OCI-LY3 (cell line): ENCODE data around the gene LYPD6B.
"Not testable (repeated sequence)": the region's sequence is repeated elsewhere in the genome, so short reads cannot be mapped to it uniquely, and the experiment has no call there.

ENCODE experiments used
- H2AFZ ChIP-seq: fragments of 200-600, 300-600 bp; shearing (Covaris generic); 2 replicates; pipeline ENCODE4 v1.6.0; 2014; ENCODE audit warnings: antibody characterized with exemption, low read depth, low read length
- H3K27ac ChIP-seq: fragments of 200-600, 300-600 bp; sonication (generic); 2 replicates; pipeline ENCODE4 v1.5.1; 2014; ENCODE audit warnings: mild to moderate bottlenecking, low read length, moderate library complexity, mixed read lengths
- H3K27me3 ChIP-seq: fragments of 200-600, 300-600 bp; sonication (generic); 2 replicates; pipeline ENCODE4 v1.6.1; 2014; ENCODE audit warnings: low read depth, low read length, mixed read lengths
- H3K36me3 ChIP-seq: fragments of 200-600, 300-600 bp; sonication (generic); replicated peaks from 2 replicates; pipeline ENCODE3; 2014; ENCODE audit warnings: low read depth, low read length, mixed read lengths
- H3K4me1 ChIP-seq: fragments of 300-600, 200-600 bp; sonication (generic); 2 replicates; pipeline ENCODE4 v1.6.1; 2014; ENCODE audit warnings: low read length, mixed read lengths
- H3K4me2 ChIP-seq: fragments of 200-600, 300-600 bp; sonication (generic); 2 replicates; pipeline ENCODE4 v1.6.1; 2014; ENCODE audit warnings: low read length, mixed read lengths
- H3K4me3 ChIP-seq: fragments of 300-600, 200-600 bp; sonication (generic); 2 replicates; pipeline ENCODE4 v1.5.1; 2014; ENCODE audit warnings: antibody characterized with exemption, mild to moderate bottlenecking, low read length, moderate library complexity
- H3K79me2 ChIP-seq: fragments of 300-600, 200-600 bp; shearing (Covaris generic); 2 replicates; pipeline ENCODE4 v1.6.1; 2014; ENCODE audit warnings: mild to moderate bottlenecking, low read length, mixed read lengths
- H3K9ac ChIP-seq: fragments of 300-600, 200-600 bp; shearing (Covaris generic); 2 replicates; pipeline ENCODE4 v1.6.0; 2014; ENCODE audit warnings: mild to moderate bottlenecking, low read length, moderate library complexity
- H3K9me3 ChIP-seq: fragments of 200-600, 300-600 bp; shearing (Covaris generic); 2 replicates; pipeline ENCODE4 v1.6.1; 2014; ENCODE audit warnings: low read length, mixed read lengths; ENCODE audit not compliant: insufficient read depth
- H4K20me1 ChIP-seq: fragments of 200-600, 300-600 bp; sonication (generic); 2 replicates; pipeline ENCODE4 v1.6.1; 2016; ENCODE audit warnings: low read length, mixed read lengths; ENCODE audit not compliant: insufficient read depth
- EZH2phosphoT487 ChIP-seq: fragments of 200-600 bp; shearing (Covaris generic); IDR thresholded peaks from 2 replicates; pipeline ENCODE4 v1.6.1; 2018; ENCODE audit warnings: antibody characterized with exemption, mixed run types, low read depth
- TF ChIP-seq, protein P1 (sequence below): fragments of 200-600, 300-600 bp; sonication (generic); IDR thresholded peaks from 2 replicates; pipeline ENCODE4 v1.5.1; 2014; ENCODE audit warnings: antibody characterized with exemption, low read length, low read depth

Gene LYPD6B

DNA sequence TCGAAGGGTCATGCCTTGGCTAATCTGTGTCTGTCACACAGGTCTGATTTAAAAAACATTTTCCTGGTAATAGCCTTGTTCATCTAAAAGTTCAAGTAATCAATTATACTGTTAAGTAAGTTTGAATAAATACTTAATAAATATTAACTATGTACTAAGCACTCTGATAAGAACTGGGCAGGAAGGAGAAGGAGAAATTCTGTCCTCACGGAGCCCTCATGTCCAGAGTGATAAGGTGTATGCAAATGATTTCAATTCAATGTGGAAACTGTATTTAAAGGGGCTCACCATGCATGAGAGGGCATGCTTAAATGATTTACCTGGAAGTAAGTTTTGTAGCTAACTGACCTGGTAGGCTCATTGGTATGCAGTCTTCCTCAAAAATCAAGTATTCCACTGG lies 197.9 kb downstream of the LYPD6B start:
- H3K27ac ChIP-seq = no peak overlapping the region
- no peaks in the 10 kb centered on the region for H3K4me1 ChIP-seq
- no peak for TF ChIP-seq EZH2phosphoT487
- TF ChIP-seq, protein P1, sequence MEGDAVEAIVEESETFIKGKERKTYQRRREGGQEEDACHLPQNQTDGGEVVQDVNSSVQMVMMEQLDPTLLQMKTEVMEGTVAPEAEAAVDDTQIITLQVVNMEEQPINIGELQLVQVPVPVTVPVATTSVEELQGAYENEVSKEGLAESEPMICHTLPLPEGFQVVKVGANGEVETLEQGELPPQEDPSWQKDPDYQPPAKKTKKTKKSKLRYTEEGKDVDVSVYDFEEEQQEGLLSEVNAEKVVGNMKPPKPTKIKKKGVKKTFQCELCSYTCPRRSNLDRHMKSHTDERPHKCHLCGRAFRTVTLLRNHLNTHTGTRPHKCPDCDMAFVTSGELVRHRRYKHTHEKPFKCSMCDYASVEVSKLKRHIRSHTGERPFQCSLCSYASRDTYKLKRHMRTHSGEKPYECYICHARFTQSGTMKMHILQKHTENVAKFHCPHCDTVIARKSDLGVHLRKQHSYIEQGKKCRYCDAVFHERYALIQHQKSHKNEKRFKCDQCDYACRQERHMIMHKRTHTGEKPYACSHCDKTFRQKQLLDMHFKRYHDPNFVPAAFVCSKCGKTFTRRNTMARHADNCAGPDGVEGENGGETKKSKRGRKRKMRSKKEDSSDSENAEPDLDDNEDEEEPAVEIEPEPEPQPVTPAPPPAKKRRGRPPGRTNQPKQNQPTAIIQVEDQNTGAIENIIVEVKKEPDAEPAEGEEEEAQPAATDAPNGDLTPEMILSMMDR = no peak
- no peak overlapping the region for H3K4me2 ChIP-seq
- H3K79me2 ChIP-seq = no peaks in the 10 kb centered on the region
- no peak overlapping the region for H3K9ac ChIP-seq
- peaks cover 7% of the 10 kb centered on the region; the same call in 1 of the 2 replicates for H3K27me3 ChIP-seq
- no peak overlapping the region for H3K4me3 ChIP-seq
- H4K20me1 ChIP-seq = no peaks in the 10 kb centered on the region
- no peaks in the 10 kb centered on the region for H3K9me3 ChIP-seq
- H3K36me3 ChIP-seq = no peaks in the 10 kb centered on the region
- no peak overlapping the region for H2AFZ ChIP-seq

DNA sequence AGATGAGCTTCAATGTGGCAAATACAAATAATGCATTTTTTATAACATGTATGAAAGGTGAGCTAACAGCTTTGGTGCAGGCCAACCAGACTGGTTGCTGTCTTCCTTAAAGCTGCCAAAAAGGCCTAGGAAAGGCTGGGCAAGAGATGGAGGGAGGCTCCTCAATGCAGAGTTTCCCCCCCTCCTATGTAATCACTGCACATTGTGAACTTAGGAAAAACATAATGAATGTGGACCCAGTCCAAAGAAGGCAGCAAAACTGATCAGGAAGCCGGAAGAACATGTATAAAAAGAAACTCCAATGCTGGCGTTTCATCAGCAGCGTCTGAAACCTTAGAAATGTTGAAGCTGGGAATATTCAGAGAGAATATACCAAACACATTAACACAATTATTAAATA lies 207.7 kb downstream of the LYPD6B start:
- no peak overlapping the region for H2AFZ ChIP-seq
- no peaks in the 10 kb centered on the region for H3K36me3 ChIP-seq
- no peak overlapping the region for H3K4me2 ChIP-seq
- no peak overlapping the region for H3K9ac ChIP-seq
- no peak for TF ChIP-seq EZH2phosphoT487
- TF ChIP-seq, protein P1 = no peak
- H3K9me3 ChIP-seq = no peaks in the 10 kb centered on the region
- no peak overlapping the region for H3K27ac ChIP-seq
- no peaks in the 10 kb centered on the region for H3K79me2 ChIP-seq
- no peak overlapping the region for H3K4me3 ChIP-seq
- H4K20me1 ChIP-seq = no peaks in the 10 kb centered on the region
- H3K4me1 ChIP-seq = no peaks in the 10 kb centered on the region
- no peaks in the 10 kb centered on the region for H3K27me3 ChIP-seq

DNA sequence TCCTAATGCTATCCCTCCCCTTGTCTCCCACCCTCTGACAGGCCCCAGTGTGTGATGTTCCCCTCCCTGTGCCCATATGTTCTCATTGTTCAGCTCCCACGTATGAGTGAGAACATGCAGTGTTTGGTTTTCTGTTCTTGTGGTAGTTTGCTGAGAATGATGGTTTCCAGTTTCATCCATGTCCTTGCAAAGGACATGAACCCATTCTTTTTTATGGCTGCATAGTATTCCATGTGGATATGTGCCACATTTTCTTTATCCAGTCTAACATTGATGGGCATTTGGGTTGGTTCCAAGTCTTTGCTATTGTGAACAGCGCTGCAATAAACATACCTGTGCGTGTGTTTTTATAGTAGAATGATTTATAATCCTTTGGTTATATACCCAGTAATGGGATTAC lies 212.9 kb downstream of the LYPD6B start:
- not testable (repeated sequence) for H3K79me2 ChIP-seq, H4K20me1 ChIP-seq, H3K4me3 ChIP-seq, H3K9ac ChIP-seq, H3K27ac ChIP-seq, H3K9me3 ChIP-seq, H3K36me3 ChIP-seq, H3K27me3 ChIP-seq, H2AFZ ChIP-seq, H3K4me2 ChIP-seq, H3K4me1 ChIP-seq

DNA sequence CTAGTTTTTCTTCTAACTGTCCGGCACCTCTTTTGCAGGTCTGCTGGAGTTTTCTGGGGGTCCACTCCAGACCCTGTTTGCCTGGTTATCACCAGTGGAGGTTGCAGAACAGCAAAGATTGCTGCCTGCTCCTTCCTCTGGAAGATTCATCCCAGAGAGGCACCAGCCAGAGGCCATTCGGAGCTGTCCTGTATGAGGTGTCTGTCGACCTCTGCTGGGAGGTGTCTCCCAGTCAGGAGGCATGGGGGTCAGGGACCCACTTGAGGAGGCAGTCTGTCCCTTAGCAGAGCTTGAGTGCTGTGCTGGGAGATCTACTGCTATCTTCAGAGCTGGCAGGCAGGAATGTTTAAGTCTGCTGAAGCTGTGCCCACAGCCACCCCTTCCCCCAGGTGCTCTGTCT lies 218.4 kb downstream of the LYPD6B start:
- H3K4me2 ChIP-seq, H4K20me1 ChIP-seq, H3K9ac ChIP-seq, H3K9me3 ChIP-seq, H3K4me3 ChIP-seq, H2AFZ ChIP-seq, H3K4me1 ChIP-seq, H3K27me3 ChIP-seq, H3K27ac ChIP-seq, H3K36me3 ChIP-seq, H3K79me2 ChIP-seq: not testable (repeated sequence)

DNA sequence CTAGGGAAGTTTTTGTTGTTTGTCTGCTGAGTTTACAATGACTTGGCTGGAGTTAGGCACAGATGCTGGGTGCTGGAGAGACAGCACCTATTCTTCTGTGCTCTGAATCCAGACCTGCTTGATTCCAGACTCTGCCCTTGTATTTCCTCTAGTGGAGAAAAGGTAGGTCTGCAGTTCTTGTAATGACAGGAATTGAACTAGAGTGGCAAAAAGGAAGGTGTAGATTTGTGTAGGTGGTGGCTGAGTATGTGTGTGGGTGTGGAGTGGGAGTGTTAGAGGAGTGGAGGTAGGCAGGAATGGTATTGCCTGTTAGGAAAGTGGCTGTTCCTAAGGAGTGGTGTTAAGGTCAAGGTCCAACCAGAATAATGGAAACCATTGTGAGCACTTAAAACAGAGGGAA lies 220.0 kb downstream of the LYPD6B start:
- Histone ChIP-seq H3K36me3 (no peaks in the 10 kb centered on the region), H3K27me3 (no peaks in the 10 kb centered on the region), H2AFZ (no peak overlapping the region), H3K4me2 (no peak overlapping the region), H4K20me1 (no peaks in the 10 kb centered on the region), H3K4me3 (no peak overlapping the region), H3K27ac (no peak overlapping the region), H3K4me1 (peaks cover under 1% of the 10 kb centered on the region), H3K79me2 (no peaks in the 10 kb centered on the region), H3K9me3 (no peaks in the 10 kb centered on the region), H3K9ac (no peak overlapping the region)
- TF ChIP-seq, protein P1 = no peak
- no peak for TF ChIP-seq EZH2phosphoT487
